HEK293T (cell line): ENCODE measurements around the gene KCNQ1.

Experiments used
- ARNT ChIP-seq: fragments of 450-650 bp; IDR thresholded peaks from 2 replicates; pipeline ENCODE4 v1.6.1; 2017; ENCODE audit warnings: mild to moderate bottlenecking
- BHLHE40 ChIP-seq: fragments of 450-650 bp; IDR thresholded peaks from 2 replicates; pipeline ENCODE4 v1.6.1; 2016; ENCODE audit warnings: mild to moderate bottlenecking, moderate library complexity, borderline replicate concordance
- CTBP1 ChIP-seq: fragments of 450-650 bp; IDR thresholded peaks from 2 replicates; pipeline ENCODE4 v1.6.1; 2016; ENCODE audit warnings: borderline replicate concordance
- ELF4 ChIP-seq: fragments of 450-650 bp; IDR thresholded peaks from 2 replicates; pipeline ENCODE4 v1.6.1; 2017; ENCODE audit warnings: antibody characterized with exemption
- FOXK2 ChIP-seq: fragments of 450-650 bp; IDR thresholded peaks from 2 replicates; pipeline ENCODE4 v1.6.1; 2016; ENCODE audit warnings: mild to moderate bottlenecking
- FOXM1 ChIP-seq: fragments of 450-650 bp; IDR thresholded peaks from 2 replicates; pipeline ENCODE4 v1.6.1; 2017; ENCODE audit warnings: mild to moderate bottlenecking, borderline replicate concordance
- HDGF ChIP-seq: fragments of 450-650 bp; IDR thresholded peaks from 2 replicates; pipeline ENCODE4 v1.6.1; 2017; ENCODE audit warnings: antibody characterized with exemption, borderline replicate concordance
- LEF1 ChIP-seq: fragments of 450-650 bp; IDR thresholded peaks from 2 replicates; pipeline ENCODE4 v1.6.1; 2017; ENCODE audit warnings: mild to moderate bottlenecking, borderline replicate concordance
- NFRKB ChIP-seq: fragments of 450-650 bp; IDR thresholded peaks from 2 replicates; pipeline ENCODE4 v1.6.1; 2016; ENCODE audit warnings: mild to moderate bottlenecking, moderate library complexity
- PKNOX1 ChIP-seq: fragments of 450-650 bp; IDR thresholded peaks from 2 replicates; pipeline ENCODE4 v1.6.1; 2016
- SP1 ChIP-seq: fragments of 450-650 bp; IDR thresholded peaks from 2 replicates; pipeline ENCODE4 v1.6.1; 2017
- SUZ12 ChIP-seq: fragments of 450-650 bp; IDR thresholded peaks from 2 replicates; pipeline ENCODE4 v1.6.1; 2016; ENCODE audit warnings: mild to moderate bottlenecking
- TARDBP ChIP-seq: fragments of 450-650 bp; IDR thresholded peaks from 2 replicates; pipeline ENCODE4 v1.6.1; 2016
- ZNF384 ChIP-seq: fragments of 450-650 bp; IDR thresholded peaks from 2 replicates; pipeline ENCODE4 v1.6.1; 2016

- TF ChIP-seq ARNT, result no peak
- TF ChIP-seq CTBP1, result no peak
- TF ChIP-seq SUZ12, result no peak
- no peak for TF ChIP-seq FOXK2
- TF ChIP-seq FOXM1, result no peak
- TF ChIP-seq PKNOX1, result no peak
- no peak for TF ChIP-seq SP1
- no peak for TF ChIP-seq LEF1
- no peak for TF ChIP-seq TARDBP
- no peak for TF ChIP-seq ELF4
- no peak for TF ChIP-seq ZNF384
- no peak for TF ChIP-seq NFRKB
- no peak for TF ChIP-seq HDGF
- TF ChIP-seq BHLHE40, result no peak
Measured at GRCh38 chr11:2578929-2579270, 134.1 kb downstream of the KCNQ1 start.
